ENCODE measurements around the gene MBOAT2. TPM values are rescaled to one million over a fixed set of nuclear protein-coding genes. Genes with fewer than 3 reads are reported as not detected.
"Not testable (repeated sequence)": the region's sequence is repeated elsewhere in the genome, so short reads cannot be mapped to it uniquely, and the experiment has no call there.

The MBOAT2 gene
- 10 to 100 TPM in 1 of 2 experiments, 1 to 10 TPM in 1; 8.8 to 10.6 TPM for total RNA-seq

DNA sequence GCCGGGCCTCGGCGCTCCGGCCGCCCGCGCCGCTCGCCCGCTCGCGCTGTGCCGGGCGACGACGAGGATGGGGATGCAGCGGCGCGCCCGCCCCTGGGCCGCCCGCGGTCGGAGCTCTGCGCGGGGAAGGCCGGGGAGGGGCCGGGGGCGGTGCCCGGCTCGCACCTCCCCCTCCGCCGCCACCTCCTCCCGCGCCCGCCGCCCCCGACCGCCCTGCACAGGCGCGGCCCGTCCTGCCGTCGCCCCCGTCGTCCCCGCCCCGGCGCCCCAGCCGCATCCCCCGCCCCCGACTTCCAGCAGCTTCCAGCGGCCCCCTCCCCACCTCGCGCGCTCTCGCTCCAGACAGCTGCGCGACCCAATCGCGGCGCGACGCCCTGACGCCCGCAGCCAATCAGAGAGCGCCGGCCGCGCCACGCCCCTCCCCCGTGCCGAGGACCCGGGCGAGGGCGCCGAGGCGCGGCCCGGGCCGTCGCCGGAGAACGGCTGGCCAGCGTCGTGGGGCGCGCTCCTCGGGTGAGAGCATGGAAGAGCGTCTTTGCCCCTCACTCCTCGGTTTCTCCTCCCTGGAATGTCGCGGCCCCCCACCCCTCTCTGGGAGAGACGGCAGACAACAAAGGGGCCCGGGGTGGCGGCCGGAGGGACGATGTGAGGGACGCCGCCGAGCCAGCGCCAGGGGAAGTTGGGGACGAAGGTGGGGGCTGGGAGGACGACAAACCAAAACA is at the start of gene MBOAT2:
MBOAT2 (minus strand) TSS at position 69 of the 722 bp plus-strand sequence. CDS start 70 bp downstream, outside the sequence.
- peak within 1 kb of the TSS; percentile 62 for H3K27ac Mint-ChIP-seq

DNA sequence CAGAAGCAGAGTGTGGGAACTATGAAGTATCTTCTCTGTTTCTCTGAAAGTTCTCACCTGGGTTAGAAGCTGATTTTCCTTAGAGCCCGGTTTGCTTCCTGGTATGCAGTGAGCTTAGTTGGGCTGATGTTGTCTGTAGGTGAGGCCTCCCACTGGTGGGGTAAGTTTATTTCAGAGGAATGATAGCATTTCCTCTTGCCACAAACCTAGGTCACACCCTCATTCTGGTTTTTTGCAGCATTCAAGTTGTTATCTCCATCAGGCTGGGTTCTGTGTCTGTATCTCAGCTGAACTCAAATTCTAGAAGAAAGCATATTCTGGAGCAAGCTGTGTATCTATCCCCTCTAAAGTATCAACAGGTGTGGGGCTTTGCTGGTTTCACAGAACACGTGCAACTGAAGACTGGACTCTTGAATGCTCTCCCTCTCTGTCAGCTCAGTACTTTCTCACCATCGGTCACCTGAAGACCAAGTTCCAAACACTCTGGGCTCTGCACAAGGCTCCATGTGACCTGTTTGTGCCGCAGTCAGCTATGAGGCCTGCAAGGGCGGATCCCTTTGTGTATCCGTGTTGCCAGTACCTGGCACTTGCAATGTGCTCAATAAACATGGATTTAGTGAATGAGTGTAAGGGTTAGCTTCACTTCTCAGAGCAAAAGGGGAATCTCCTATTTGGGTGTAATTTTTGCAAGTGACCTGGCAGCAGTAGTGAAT is 49.5 kb upstream of the MBOAT2 start:
- Mint-ChIP-seq H3K27ac (no peak overlapping the region), H3K27me3 (no peaks in the 10 kb centered on the region), H3K4me1 (peaks cover 8% of the 10 kb centered on the region), H3K36me3 (ENCODE audit: low read depth) (no peaks in the 10 kb centered on the region), H3K4me3 (no peak overlapping the region), H3K9me3 (peaks cover 4% of the 10 kb centered on the region)
- POLR2A ChIA-PET = interaction anchor here (0.6 kb wide), 1 partner anchor 1895 kb away, joined by 3 read pairs; no protein-coding TSS in a partner anchor
- CTCF ChIA-PET = no interaction called here
- DNase-seq = no peak

More for the DNA sequence above, at the start of gene MBOAT2:
- DNase-seq = peak; percentile 80
- POLR2A ChIA-PET = interaction anchor here (0.7 to 1.0 kb wide), 2 partner anchors 9 to 10 kb away, joined by 3 read pairs; no protein-coding TSS in a partner anchor
- Mint-ChIP-seq H3K36me3 (ENCODE audit: low read depth) (no peaks in the 10 kb centered on the region), H3K27me3 (peaks cover 5% of the 10 kb centered on the region), H3K9me3 (no peaks in the 10 kb centered on the region), H3K4me3 (peak within 1 kb of the TSS; percentile 78), H3K4me1 (peaks cover 20% of the 10 kb centered on the region)
- CTCF ChIA-PET = interaction anchor here (1.2 kb wide), 1 partner anchor 139 kb away, joined by 4 read pairs; no protein-coding TSS in a partner anchor

DNA sequence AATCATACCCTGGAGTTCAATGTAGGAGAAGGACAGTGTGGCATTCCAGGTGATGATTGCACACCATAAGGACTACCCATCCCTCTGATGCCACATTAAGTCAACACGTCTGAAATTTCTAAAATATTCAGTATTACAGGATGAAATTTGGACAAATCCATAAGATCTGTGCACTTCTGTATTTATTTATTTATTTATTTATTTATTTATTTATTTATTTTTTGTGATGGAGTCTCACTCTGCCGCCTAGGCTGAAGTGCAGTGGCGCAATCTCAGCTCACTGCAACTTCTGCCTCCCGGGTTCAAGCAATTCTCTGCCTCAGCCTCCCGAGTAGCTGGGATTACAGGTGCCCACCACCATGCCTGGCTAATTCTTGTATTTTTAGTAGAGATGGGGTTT is 48.0 kb upstream of the MBOAT2 start:
- H3K36me3 Mint-ChIP-seq (ENCODE audit: low read depth); H3K27ac Mint-ChIP-seq; DNase-seq; CTCF ChIA-PET; H3K4me1 Mint-ChIP-seq; POLR2A ChIA-PET; H3K9me3 Mint-ChIP-seq; H3K4me3 Mint-ChIP-seq; H3K27me3 Mint-ChIP-seq: not testable (repeated sequence)

GRCh38 chr2:9050122-9050809 is 46.8 kb upstream of the MBOAT2 start:
- POLR2A ChIA-PET = no interaction called here
- H3K4me3 Mint-ChIP-seq = no peak overlapping the region
- H3K36me3 Mint-ChIP-seq (ENCODE audit: low read depth) = no peaks in the 10 kb centered on the region
- H3K9me3 Mint-ChIP-seq = no peaks in the 10 kb centered on the region
- no peak for DNase-seq
- H3K27me3 Mint-ChIP-seq = no peaks in the 10 kb centered on the region
- CTCF ChIA-PET = no interaction called here
- no peak overlapping the region for H3K27ac Mint-ChIP-seq
- peaks cover 2% of the 10 kb centered on the region for H3K4me1 Mint-ChIP-seq

GRCh38 chr2:9045595-9045994 is 42.1 kb upstream of the MBOAT2 start:
- DNase-seq = no peak
- H3K27ac Mint-ChIP-seq = no peak overlapping the region
- no peaks in the 10 kb centered on the region for H3K4me1 Mint-ChIP-seq
- CTCF ChIA-PET = no interaction called here
- no peak overlapping the region for H3K4me3 Mint-ChIP-seq
- H3K36me3 Mint-ChIP-seq (ENCODE audit: low read depth) = no peaks in the 10 kb centered on the region
- POLR2A ChIA-PET = no interaction called here
- peaks cover 5% of the 10 kb centered on the region for H3K27me3 Mint-ChIP-seq
- H3K9me3 Mint-ChIP-seq = no peaks in the 10 kb centered on the region

GRCh38 chr2:9043491-9043890 is 40.0 kb upstream of the MBOAT2 start:
- POLR2A ChIA-PET; H3K9me3 Mint-ChIP-seq; CTCF ChIA-PET; DNase-seq; H3K27me3 Mint-ChIP-seq; H3K4me1 Mint-ChIP-seq; H3K27ac Mint-ChIP-seq; H3K4me3 Mint-ChIP-seq; H3K36me3 Mint-ChIP-seq (ENCODE audit: low read depth): not testable (repeated sequence)

DNA sequence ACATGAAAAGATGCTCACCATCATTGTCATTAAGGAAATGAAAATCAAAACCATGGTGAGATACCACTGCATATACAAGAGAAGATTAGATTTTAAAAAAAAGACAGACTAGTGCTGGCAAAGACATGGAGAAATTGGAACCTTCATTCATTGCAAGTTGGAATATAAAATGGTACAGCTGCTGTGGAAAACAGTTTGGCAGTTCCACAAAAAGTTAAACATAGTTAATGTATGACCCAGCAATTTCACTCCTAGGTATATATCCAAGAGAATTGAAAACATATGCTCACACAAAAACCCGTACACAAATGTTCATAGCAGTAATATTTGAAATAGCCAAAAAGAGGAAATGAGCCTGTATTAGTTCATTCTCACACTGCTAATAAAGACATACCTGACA is 33.7 kb upstream of the MBOAT2 start:
- peaks cover 17% of the 10 kb centered on the region for H3K4me1 Mint-ChIP-seq
- POLR2A ChIA-PET = no interaction called here
- peaks cover 20% of the 10 kb centered on the region for H3K27me3 Mint-ChIP-seq
- DNase-seq = no peak
- H3K36me3 Mint-ChIP-seq (ENCODE audit: low read depth) = peaks cover 4% of the 10 kb centered on the region
- H3K27ac Mint-ChIP-seq = no peak overlapping the region
- no peak overlapping the region for H3K4me3 Mint-ChIP-seq
- CTCF ChIA-PET = no interaction called here
- peaks cover 6% of the 10 kb centered on the region for H3K9me3 Mint-ChIP-seq

- H3K27me3 Mint-ChIP-seq = peaks cover 28% of the 10 kb centered on the region
- ChIA-PET POLR2A (no interaction called here), CTCF (no interaction called here)
- H3K4me1 Mint-ChIP-seq = peaks cover 17% of the 10 kb centered on the region
- peaks cover 6% of the 10 kb centered on the region for H3K9me3 Mint-ChIP-seq
- no peak for DNase-seq
- no peak overlapping the region for H3K4me3 Mint-ChIP-seq
- peaks cover 4% of the 10 kb centered on the region for H3K36me3 Mint-ChIP-seq (ENCODE audit: low read depth)
- no peak overlapping the region for H3K27ac Mint-ChIP-seq
Observed at GRCh38 chr2:9033385-9034168, 30.1 kb upstream of the MBOAT2 start.

DNA sequence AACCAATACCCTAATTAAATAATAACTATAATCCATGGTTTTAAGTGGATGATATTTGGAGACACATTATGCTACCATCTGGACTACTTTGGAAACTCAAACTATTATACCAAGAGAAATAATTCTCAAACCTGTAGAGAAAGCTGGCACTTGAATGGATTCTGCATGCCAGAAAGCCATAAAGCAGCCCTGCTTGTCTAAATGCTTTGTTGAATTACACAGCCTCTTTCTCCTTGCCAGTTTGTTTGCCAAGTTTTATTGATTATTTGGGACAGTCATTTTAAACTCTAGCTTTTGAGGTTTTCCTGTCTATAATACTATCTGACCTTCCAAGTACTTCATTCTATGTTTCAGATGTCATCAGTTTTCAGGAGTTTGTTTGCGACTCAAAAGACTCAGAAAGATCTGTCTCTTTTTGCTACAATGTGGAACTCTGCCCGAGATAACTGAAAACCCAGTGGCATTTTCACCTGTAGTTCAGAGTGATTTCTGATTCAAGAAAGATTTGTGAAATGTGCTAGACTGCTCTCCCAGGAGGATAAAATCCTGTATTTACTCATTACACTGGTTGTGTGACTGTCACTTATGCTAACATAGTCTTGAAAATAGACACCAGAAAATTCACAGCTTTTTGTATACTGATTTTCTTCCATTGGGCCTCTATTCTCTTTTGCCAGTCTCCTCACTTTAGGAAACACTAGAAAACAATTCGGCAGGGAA is 29.2 kb upstream of the MBOAT2 start:
- Mint-ChIP-seq H3K27ac (no peak overlapping the region), H3K9me3 (no peaks in the 10 kb centered on the region), H3K4me1 (peaks cover 17% of the 10 kb centered on the region), H3K36me3 (ENCODE audit: low read depth) (peaks cover under 1% of the 10 kb centered on the region), H3K4me3 (no peak overlapping the region), H3K27me3 (peaks cover 22% of the 10 kb centered on the region)
- ChIA-PET POLR2A (no interaction called here), CTCF (no interaction called here)
- DNase-seq = no peak

DNA sequence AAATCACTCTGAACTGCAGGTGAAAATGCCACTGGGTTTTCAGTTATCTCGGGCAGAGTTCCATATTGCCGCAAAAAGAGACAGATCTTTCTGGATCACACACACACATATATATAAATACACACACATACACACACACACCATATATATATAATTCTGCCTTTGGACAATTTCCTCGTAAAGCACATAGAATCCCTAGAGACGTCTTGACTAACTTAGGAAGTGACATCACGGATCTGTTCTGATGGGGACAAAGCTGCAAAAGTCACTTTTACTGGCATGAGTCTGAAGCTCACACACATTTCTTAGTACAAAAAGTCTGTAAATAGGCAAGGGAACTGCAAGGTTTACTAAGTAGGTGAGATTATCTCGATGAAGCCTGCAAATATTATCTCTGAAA is 28.6 kb upstream of the MBOAT2 start:
- no peak for DNase-seq
- H3K4me3 Mint-ChIP-seq = no peak overlapping the region
- peaks cover 17% of the 10 kb centered on the region for H3K4me1 Mint-ChIP-seq
- H3K27ac Mint-ChIP-seq = no peak overlapping the region
- H3K36me3 Mint-ChIP-seq (ENCODE audit: low read depth) = no peaks in the 10 kb centered on the region
- POLR2A ChIA-PET = no interaction called here
- H3K9me3 Mint-ChIP-seq = no peaks in the 10 kb centered on the region
- CTCF ChIA-PET = no interaction called here
- peaks cover 23% of the 10 kb centered on the region for H3K27me3 Mint-ChIP-seq

DNA sequence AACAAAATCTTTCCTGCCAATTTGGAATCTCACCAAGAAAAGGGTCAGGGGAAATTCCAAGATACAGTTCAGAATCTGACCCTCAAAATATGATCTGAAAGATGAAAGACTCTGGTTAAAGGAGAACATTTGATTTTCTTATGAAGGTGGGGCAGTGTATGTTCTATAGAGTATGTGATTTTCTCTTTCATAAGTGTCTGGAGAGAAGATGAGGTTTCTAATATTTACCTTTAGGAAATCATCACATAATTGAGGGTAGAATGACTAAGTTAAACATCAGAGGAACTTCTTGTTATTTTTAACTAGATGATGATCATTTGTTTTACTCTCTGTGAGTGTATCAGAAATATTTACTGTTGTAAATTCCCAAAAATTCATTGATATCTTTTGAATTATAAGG is 27.8 kb upstream of the MBOAT2 start:
- CTCF ChIA-PET = no interaction called here
- POLR2A ChIA-PET = no interaction called here

DNA sequence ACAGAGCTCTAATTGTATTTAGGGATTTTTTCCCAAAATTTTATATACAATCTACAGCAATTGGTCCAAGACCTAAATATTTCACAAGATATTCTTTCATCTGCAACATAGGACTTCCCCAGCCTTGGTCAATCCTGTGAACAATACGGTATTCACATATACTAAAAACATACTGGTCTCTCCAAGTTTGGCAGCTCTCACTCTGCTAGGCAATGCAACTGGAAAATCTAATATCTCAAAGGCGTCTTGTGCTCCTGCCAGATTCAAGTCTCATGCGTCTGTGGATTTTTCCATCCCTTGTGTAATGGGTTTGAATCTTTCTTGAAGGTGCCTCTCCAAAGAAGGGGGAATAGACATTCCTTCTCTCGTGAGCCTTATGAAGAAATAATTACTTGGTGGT is 27.4 kb upstream of the MBOAT2 start:
- Mint-ChIP-seq H3K4me3 (no peak overlapping the region), H3K27me3 (peaks cover 19% of the 10 kb centered on the region), H3K9me3 (no peaks in the 10 kb centered on the region)

More for the DNA sequence above, 27.8 kb upstream of the MBOAT2 start:
- H3K4me1 Mint-ChIP-seq = peaks cover 17% of the 10 kb centered on the region
- H3K36me3 Mint-ChIP-seq (ENCODE audit: low read depth) = no peaks in the 10 kb centered on the region
- H3K4me3 Mint-ChIP-seq = no peak overlapping the region
- peaks cover 23% of the 10 kb centered on the region for H3K27me3 Mint-ChIP-seq
- no peak for DNase-seq
- no peaks in the 10 kb centered on the region for H3K9me3 Mint-ChIP-seq
- no peak overlapping the region for H3K27ac Mint-ChIP-seq

More for the DNA sequence above, 27.4 kb upstream of the MBOAT2 start:
- no peak overlapping the region for H3K27ac Mint-ChIP-seq
- POLR2A ChIA-PET = no interaction called here
- peaks cover 17% of the 10 kb centered on the region for H3K4me1 Mint-ChIP-seq
- no peaks in the 10 kb centered on the region for H3K36me3 Mint-ChIP-seq (ENCODE audit: low read depth)
- CTCF ChIA-PET = no interaction called here
- DNase-seq = no peak
